ENCODE measurements around the gene CAPN2. TPM values are rescaled to one million over a fixed set of nuclear protein-coding genes. Genes with fewer than 3 reads are reported as not detected.

CAPN2 gene
- polyA plus RNA-seq, 3 donors: 127 to 186 (median 182) TPM

DNA sequence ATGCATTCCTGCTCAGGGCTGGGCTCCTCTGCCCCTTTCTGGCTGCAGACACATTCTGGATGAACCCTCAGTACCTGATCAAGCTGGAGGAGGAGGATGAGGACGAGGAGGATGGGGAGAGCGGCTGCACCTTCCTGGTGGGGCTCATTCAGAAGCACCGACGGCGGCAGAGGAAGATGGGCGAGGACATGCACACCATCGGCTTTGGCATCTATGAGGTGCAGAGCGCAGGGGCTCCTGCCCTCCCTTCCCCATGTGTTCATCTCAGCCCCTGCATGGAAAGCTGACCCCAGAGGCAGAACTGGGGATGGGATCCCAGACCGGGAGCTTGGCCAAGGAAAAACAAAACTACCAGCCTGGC is 43.1 kb downstream of the CAPN2 start:
- H3K9ac ChIP-seq (ENCODE audit: insufficient read depth, low read length, poor library complexity, severe bottlenecking): no peak overlapping the region
- no peak overlapping the region for H3K27ac Mint-ChIP-seq
- no peaks in the 10 kb centered on the region for H3K27me3 ChIP-seq (ENCODE audit: control insufficient read depth in 2 of 2, insufficient read depth in 2 of 2, low read length in 2 of 2)
- H3K4me3 Mint-ChIP-seq: no peak overlapping the region
- no peak overlapping the region for H3K4me3 ChIP-seq (replicated peaks in 1 of 3; ENCODE audit: low read depth in 2 of 3, low read length in 3 of 3)
- H3K4me1 Mint-ChIP-seq: peaks cover 10% of the 10 kb centered on the region
- no peaks in the 10 kb centered on the region for H3K9me3 ChIP-seq (replicated peaks in 1 of 2; ENCODE audit: control insufficient read depth in 1 of 2, insufficient read depth in 1 of 2, low read length in 2 of 2)
- H3K36me3 Mint-ChIP-seq: peaks cover 89 to 100% of the 10 kb centered on the region in 2 donors
- no peak overlapping the region for H2AFZ ChIP-seq (ENCODE audit: insufficient read depth, low read depth, low read length, poor library complexity, severe bottlenecking)
- H3K4me1 ChIP-seq (ENCODE audit: control insufficient read depth in 1 of 2, insufficient read depth in 2 of 2, low read length in 2 of 2): peaks cover 4 to 10% of the 10 kb centered on the region in 2 donors
- DNase-seq: no peak
- peaks cover 0 to 3% (median 2%) of the 10 kb centered on the region in 3 donors for H3K27me3 Mint-ChIP-seq (ENCODE audit: low read depth in 3 of 3)
- no peak overlapping the region for H3K4me2 ChIP-seq (replicated peaks; ENCODE audit: extremely low read depth, low read length, poor library complexity, severe bottlenecking)
- H3K27ac ChIP-seq (ENCODE audit: low read depth in 1 of 2, low read length in 2 of 2): no peak overlapping the region
- H4K20me1 ChIP-seq (ENCODE audit: insufficient read depth, low read length): peaks cover 11% of the 10 kb centered on the region
- WGBS (ENCODE audit: insufficient coverage): 98% methylated on average over 6 of the region's 9 CpGs
- no peak for TF ChIP-seq CTCF (IDR thresholded peaks at IDR 0.05)
- H3K9me3 Mint-ChIP-seq: no peaks in the 10 kb centered on the region
- peaks cover 100% of the 10 kb centered on the region in 2 donors for H3K36me3 ChIP-seq (replicated peaks in 1 of 2; ENCODE audit: control insufficient read depth in 1 of 2, insufficient read depth in 2 of 2, low read length in 2 of 2)
- H3K79me2 ChIP-seq (ENCODE audit: insufficient read depth, low read length): no peaks in the 10 kb centered on the region
- intact Hi-C loops (cut with micrococcal nuclease): no loop called here

GRCh38 chr1:223755992-223756775 is 43.8 kb downstream of the CAPN2 start:
- no peak for DNase-seq
- no peak for TF ChIP-seq CTCF (IDR thresholded peaks at IDR 0.05)
- H3K9me3 Mint-ChIP-seq: no peaks in the 10 kb centered on the region
- no peak overlapping the region for H2AFZ ChIP-seq (ENCODE audit: insufficient read depth, low read depth, low read length, poor library complexity, severe bottlenecking)
- no peak overlapping the region for H3K9ac ChIP-seq (ENCODE audit: insufficient read depth, low read length, poor library complexity, severe bottlenecking)
- H3K9me3 ChIP-seq (replicated peaks in 1 of 2; ENCODE audit: control insufficient read depth in 1 of 2, insufficient read depth in 1 of 2, low read length in 2 of 2): no peaks in the 10 kb centered on the region
- peaks cover 11% of the 10 kb centered on the region for H4K20me1 ChIP-seq (ENCODE audit: insufficient read depth, low read length)
- H3K27ac Mint-ChIP-seq: peak overlapping the region in 1 of 7 donors; percentile 26
- no peak overlapping the region for H3K4me3 Mint-ChIP-seq
- no peaks in the 10 kb centered on the region for H3K79me2 ChIP-seq (ENCODE audit: insufficient read depth, low read length)
- peaks cover 89 to 100% of the 10 kb centered on the region in 2 donors for H3K36me3 Mint-ChIP-seq
- no peaks in the 10 kb centered on the region for H3K27me3 ChIP-seq (ENCODE audit: control insufficient read depth in 2 of 2, insufficient read depth in 2 of 2, low read length in 2 of 2)
- intact Hi-C loops (cut with micrococcal nuclease): no loop called here
- no peak overlapping the region for H3K27ac ChIP-seq (ENCODE audit: low read depth in 1 of 2, low read length in 2 of 2)
- H3K4me1 Mint-ChIP-seq: peaks cover 10% of the 10 kb centered on the region
- no peak overlapping the region for H3K4me3 ChIP-seq (replicated peaks in 1 of 3; ENCODE audit: low read depth in 2 of 3, low read length in 3 of 3)
- no peak overlapping the region for H3K4me2 ChIP-seq (replicated peaks; ENCODE audit: extremely low read depth, low read length, poor library complexity, severe bottlenecking)
- peaks cover 100% of the 10 kb centered on the region in 2 donors for H3K36me3 ChIP-seq (replicated peaks in 1 of 2; ENCODE audit: control insufficient read depth in 1 of 2, insufficient read depth in 2 of 2, low read length in 2 of 2)
- H3K4me1 ChIP-seq (ENCODE audit: control insufficient read depth in 1 of 2, insufficient read depth in 2 of 2, low read length in 2 of 2): peaks cover 4 to 10% of the 10 kb centered on the region in 2 donors
- peaks cover 0 to 3% (median 2%) of the 10 kb centered on the region in 3 donors for H3K27me3 Mint-ChIP-seq (ENCODE audit: low read depth in 3 of 3)
- 95% methylated on average over 8 of the region's 13 CpGs for WGBS (ENCODE audit: insufficient coverage)

All from CD14-positive monocyte (primary cell).